Measurements from ENCODE around the gene TSPAN15.
"Not testable (repeated sequence)": the region's sequence is repeated elsewhere in the genome, so short reads cannot be mapped to it uniquely, and the experiment has no call there.

Gene TSPAN15

GRCh38 chr10:69467928-69468750, 16.9 kb downstream of the TSPAN15 start:
- no peak for DNase-seq

- no peak for DNase-seq
Observed at GRCh38 chr10:69468751-69469089, 17.5 kb downstream of the TSPAN15 start.

GRCh38 chr10:69469976-69470375, 18.7 kb downstream of the TSPAN15 start:
- DNase-seq, result no peak

GRCh38 chr10:69470463-69471384, 19.5 kb downstream of the TSPAN15 start:
- no peak for DNase-seq

GRCh38 chr10:69472142-69472541, 20.9 kb downstream of the TSPAN15 start:
- DNase-seq, result no peak

GRCh38 chr10:69472544-69472943, 21.3 kb downstream of the TSPAN15 start:
- DNase-seq, result no peak

GRCh38 chr10:69473304-69473990, 22.2 kb downstream of the TSPAN15 start:
- DNase-seq, result no peak

- no peak for DNase-seq
Observed at GRCh38 chr10:69474742-69475432, 23.6 kb downstream of the TSPAN15 start.

DNA sequence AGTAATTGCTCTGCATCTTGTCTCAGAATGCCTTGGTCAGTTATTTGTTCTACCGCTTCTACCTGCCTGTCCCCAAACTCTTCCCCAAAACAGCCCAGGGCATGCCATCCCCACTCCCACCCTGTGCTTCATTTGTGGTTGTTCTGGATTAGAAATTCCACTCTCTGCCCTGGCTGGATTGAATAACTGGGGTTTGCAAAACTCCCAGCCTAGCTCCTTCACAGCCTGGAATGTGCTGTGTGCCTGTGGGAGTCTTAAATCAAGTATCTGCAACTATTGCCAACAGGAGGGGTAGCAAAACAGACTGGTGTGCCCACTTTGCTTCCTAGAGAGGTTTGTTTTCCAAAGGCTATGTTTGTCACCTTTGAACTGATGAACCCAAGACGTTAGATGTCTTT, 24.2 kb downstream of the TSPAN15 start:
- no peak for DNase-seq

GRCh38 chr10:69477968-69478597, 26.8 kb downstream of the TSPAN15 start:
- DNase-seq, result no peak

DNA sequence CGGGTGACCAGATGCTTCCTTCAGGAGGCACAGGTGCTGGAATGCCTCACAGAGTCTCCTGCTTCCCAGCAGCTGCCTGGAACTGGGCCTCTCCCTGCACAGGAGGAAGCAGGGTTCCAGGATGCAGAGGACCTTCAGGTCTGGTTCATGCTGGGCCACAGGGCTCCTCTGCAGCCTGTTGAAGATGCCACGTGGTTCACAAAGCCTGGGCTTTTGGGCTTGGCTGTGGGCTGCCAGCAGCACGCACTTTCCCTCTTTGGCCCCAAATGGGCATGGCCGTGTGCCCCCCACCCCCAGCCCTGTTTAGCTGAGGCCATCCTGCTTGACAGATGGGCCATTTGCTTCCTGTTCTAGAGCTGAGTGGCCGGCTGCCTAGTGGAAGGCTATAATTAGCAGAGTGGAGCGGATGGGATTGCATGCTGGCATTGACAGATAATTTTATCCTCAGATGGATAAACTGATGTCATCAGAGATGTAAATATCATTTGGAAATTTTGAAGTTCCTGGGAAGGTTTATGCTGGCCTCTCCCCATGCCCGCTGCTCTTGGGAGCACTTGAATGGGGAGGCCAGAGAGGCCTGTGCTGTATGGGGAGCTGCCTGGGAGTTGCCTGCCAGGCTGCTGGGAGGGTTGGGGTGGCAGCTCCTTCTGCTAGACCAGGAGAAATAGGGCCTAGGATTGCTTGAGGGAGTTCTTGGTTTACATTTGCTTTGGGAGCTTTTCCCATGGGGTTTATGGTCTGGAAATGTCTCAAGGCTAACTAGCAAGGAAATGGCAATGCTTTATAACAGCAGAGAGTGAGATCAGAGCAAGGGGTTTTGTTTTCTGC, 28.2 kb downstream of the TSPAN15 start:
- DNase-seq, result no peak

DNA sequence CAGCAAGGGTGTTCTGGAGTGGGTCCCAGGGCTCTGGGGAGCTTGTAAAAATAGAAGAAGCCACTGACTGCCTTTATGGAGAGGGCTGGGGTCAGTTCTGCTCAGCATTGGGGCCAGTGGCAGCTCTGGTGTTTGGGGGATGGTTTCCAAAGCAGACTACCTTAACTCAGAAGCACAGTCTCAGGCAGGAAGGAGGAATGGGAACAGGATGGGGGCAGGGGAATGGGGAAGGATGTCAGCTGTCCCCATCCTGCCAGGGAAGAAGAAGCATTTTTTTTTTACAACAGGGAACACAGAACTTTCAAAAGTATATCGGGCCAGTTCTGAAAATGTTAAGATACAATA, 28.8 kb downstream of the TSPAN15 start:
- no peak for DNase-seq

- no peak for DNase-seq
Observed at GRCh38 chr10:69481305-69481704, 30.0 kb downstream of the TSPAN15 start.

- DNase-seq, result no peak
Observed at GRCh38 chr10:69481811-69482524, 30.7 kb downstream of the TSPAN15 start.

DNA sequence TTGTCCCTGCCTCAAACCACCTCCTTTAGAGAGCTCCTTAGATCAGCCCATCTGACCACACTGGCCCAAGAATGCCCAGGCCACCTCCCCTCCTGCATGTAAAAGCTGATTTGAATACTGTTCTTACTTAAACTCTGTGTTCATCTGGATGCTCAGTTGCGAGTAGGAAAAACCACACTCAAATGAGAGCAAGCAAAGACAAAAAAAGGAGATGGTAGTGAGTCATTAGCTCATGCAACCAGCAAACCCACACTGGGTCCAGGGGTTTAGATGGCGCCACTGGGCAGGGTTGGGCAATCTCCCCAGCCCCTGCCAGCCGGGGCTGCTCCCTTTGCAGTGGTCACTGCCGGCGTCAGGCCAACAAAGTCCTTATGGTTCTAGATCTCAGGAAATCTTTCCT, 32.7 kb downstream of the TSPAN15 start:
- DNase-seq, result no peak

DNA sequence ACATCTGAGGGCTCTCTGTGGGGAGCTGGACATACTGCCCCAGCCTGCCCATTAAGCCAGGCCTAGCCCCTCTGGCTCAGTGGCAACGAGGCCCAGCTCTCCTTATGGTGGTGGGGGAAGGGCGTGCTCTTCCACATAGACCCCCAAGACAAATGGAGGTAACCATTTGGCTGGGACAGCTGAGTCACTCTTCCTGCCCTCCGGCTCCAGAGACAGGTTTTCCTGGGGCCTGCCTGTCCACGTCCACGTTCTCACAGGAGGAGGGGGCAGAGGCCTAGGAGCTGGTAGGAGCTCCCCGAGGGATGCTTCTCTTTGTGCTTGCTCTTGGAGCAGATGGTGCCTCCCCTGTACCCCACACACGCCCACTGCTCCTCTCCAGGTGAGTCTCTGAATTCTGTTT, 33.5 kb downstream of the TSPAN15 start:
- DNase-seq, result no peak

GRCh38 chr10:69486922-69487730, 35.9 kb downstream of the TSPAN15 start:
- DNase-seq, result no peak

- not testable (repeated sequence) for DNase-seq
Observed at GRCh38 chr10:69488149-69488844, 37.0 kb downstream of the TSPAN15 start.

DNA sequence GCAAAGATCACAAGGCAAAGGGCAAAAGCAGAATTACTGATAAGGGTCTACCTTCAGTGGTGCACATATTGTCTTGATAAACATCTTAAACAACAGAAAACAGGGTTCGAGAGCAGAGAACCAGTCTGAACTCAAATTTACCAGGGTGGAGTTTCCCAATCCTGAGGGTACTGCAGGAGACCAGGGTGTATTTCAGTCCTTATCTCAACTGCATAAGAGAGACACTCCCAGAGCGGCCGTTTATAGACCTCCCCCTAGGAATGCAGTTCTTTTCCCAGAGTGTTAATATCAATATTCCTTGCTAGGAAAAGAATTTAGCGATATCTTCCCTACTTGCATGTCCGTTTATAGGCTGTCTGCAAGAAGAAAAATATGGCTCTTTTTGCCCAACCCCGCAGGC, 37.6 kb downstream of the TSPAN15 start:
- DNase-seq, result not testable (repeated sequence)
